HG02840 (cell line): ENCODE results near the gene AASS.

Source experiments
- ATAC-seq: cut with Tn5 transposase; IDR thresholded peaks from one replicate; pipeline ENCODE4 v1.9.1; 2021; ENCODE audit warnings: mild to moderate bottlenecking, moderate library complexity, moderate number of reproducible peaks; ENCODE audit not compliant: unreplicated experiment, low FRiP score

AASS gene

GRCh38 chr7:122132341-122132740 is 11.7 kb downstream of the AASS start:
- ATAC-seq, result no peak

GRCh38 chr7:122123746-122124145 is 20.3 kb downstream of the AASS start:
- no peak for ATAC-seq

- ATAC-seq, result no peak
Observed at GRCh38 chr7:122118757-122119156, 25.3 kb downstream of the AASS start.

GRCh38 chr7:122103064-122103463 is 41.0 kb downstream of the AASS start:
- no peak for ATAC-seq

GRCh38 chr7:122100021-122100420 is 44.0 kb downstream of the AASS start:
- ATAC-seq, result no peak

- no peak for ATAC-seq
Observed at GRCh38 chr7:122095642-122096041, 48.4 kb downstream of the AASS start.

GRCh38 chr7:122094549-122094948 is 49.5 kb downstream of the AASS start:
- ATAC-seq, result no peak

- peak; percentile 87 for ATAC-seq
Observed at GRCh38 chr7:122092964-122093797, 50.9 kb downstream of the AASS start.

- no peak for ATAC-seq
Observed at GRCh38 chr7:122082670-122083069, 61.4 kb downstream of the AASS start.

- ATAC-seq, result no peak
Observed at GRCh38 chr7:122082160-122082559, 61.9 kb downstream of the AASS start.

GRCh38 chr7:122073635-122074034 is 70.4 kb downstream of the AASS start:
- ATAC-seq, result no peak

- no peak for ATAC-seq
Observed at GRCh38 chr7:122072924-122073599, 71.0 kb downstream of the AASS start.

GRCh38 chr7:122072272-122072671 is 71.8 kb downstream of the AASS start:
- no peak for ATAC-seq

GRCh38 chr7:122070834-122071233 is 73.2 kb downstream of the AASS start:
- no peak for ATAC-seq

GRCh38 chr7:122070062-122070461 is 74.0 kb downstream of the AASS start:
- no peak for ATAC-seq

- ATAC-seq, result no peak
Observed at GRCh38 chr7:122068999-122069398, 75.0 kb downstream of the AASS start.

- ATAC-seq, result no peak
Observed at GRCh38 chr7:122068046-122068445, 76.0 kb downstream of the AASS start.

- no peak for ATAC-seq
Observed at GRCh38 chr7:122067077-122067476, 77.0 kb downstream of the AASS start.

GRCh38 chr7:122064971-122065370 is 79.1 kb downstream of the AASS start:
- ATAC-seq, result no peak

GRCh38 chr7:122063146-122063545 is 80.9 kb downstream of the AASS start:
- no peak for ATAC-seq

GRCh38 chr7:122059542-122059941 is 84.5 kb downstream of the AASS start:
- ATAC-seq, result no peak

GRCh38 chr7:122056977-122057376 is 87.1 kb downstream of the AASS start:
- ATAC-seq, result no peak
